Measurements from ENCODE around the gene NMU.

Gene NMU

DNA sequence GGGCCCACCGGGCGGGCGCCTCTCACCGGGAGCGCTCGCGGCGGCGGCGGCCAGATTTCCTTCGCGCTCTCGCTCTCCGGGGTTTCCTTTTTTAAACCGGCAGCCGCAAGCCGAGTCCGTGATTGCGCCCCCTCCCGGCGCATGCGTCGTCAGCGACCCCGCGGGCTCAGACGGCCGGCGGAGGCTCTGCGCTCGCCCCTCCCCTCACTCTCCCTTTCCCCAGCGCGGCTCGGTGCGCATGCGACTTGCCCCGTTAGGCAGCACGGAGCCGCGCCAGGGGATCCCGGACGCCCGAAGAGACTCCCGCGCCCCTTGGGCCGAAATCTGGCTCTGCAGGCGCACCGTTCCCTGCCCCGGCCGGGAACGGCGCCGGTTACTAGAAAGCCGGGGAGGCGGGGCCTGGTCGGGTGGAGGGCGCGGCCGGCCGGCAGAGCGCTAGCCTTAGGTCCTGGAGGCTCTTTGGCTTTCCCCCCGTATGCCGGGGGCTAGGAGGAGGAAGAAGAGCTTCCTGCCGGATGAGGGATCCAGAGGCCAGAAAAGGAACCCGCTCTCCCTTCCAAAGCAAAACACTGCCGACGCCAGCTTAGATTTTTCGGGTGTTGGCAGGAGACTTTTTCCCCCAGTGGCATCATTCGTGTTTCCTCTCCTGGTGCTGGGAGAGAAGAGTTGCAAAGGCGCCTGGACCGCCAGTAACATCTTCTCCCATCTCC is 89.2 kb downstream of the NMU start, which contains the start of gene CLOCK:
Gene CLOCK, minus strand, starts transcription at position 154 of the 710 bp plus-strand sequence. CDS start 64,124 bp downstream, outside the sequence.
- ChIA-PET POLR2A (interaction anchor here (0.6 to 2.4 kb wide), 5 partner anchors 17 to 202 kb away, joined by 3 to 14 read pairs (median 6); partner anchors contain the start of gene TMEM165), CTCF (interaction anchor here (0.6 to 0.7 kb wide), 3 partner anchors 175 to 547 kb away, joined by 3 read pairs; no protein-coding TSS in a partner anchor)
- Histone ChIP-seq H3K9me3 (ENCODE audit: control insufficient read depth, insufficient read depth, low read depth, low read length) (no peaks in the 10 kb centered on the region), H3K27ac (ENCODE audit: extremely low read depth, low read depth, low read length) (peak within 1 kb of the TSS; percentile 84), H3K4me1 (ENCODE audit: control insufficient read depth, insufficient read depth, low read length) (no peaks in the 10 kb centered on the region), H3K4me3 (ENCODE audit: low read depth, low read length) (peak within 1 kb of the TSS; percentile 66), H3K36me3 (ENCODE audit: control insufficient read depth in 2 of 2, insufficient read depth in 1 of 2, low read length in 2 of 2) (no peaks in the 10 kb centered on the region)
- no peak for TF ChIP-seq ZNF394 (tag by site-specific recombination; IDR thresholded peaks at IDR 0.05; ENCODE audit: borderline replicate concordance)
- TF ChIP-seq ZXDB (tag by site-specific recombination; IDR thresholded peaks at IDR 0.05), result peak; percentile 89
- TF ChIP-seq ZNF175 (tag by site-specific recombination; IDR thresholded peaks at IDR 0.05), result no peak
- no peak for TF ChIP-seq GLI2 (tag by site-specific recombination; IDR thresholded peaks at IDR 0.05; ENCODE audit: borderline replicate concordance, low read depth)
- no peak for TF ChIP-seq ZNF37A (tag by site-specific recombination; IDR thresholded peaks at IDR 0.05)
- no peak for TF ChIP-seq TRIM28 (IDR thresholded peaks at IDR 0.05; ENCODE audit: borderline replicate concordance, low read length)
- TF ChIP-seq ZNF140 (tag by site-specific recombination; IDR thresholded peaks at IDR 0.05), result no peak
- no peak for TF ChIP-seq ZBTB1 (tag by site-specific recombination; IDR thresholded peaks at IDR 0.05)
- no peak for TF ChIP-seq BCL11B (tag by site-specific recombination; IDR thresholded peaks at IDR 0.05; ENCODE audit: low read depth)
- TF ChIP-seq ZNF48 (tag by site-specific recombination; IDR thresholded peaks at IDR 0.05), result no peak
- TF ChIP-seq ZBTB48 (tag by site-specific recombination; IDR thresholded peaks at IDR 0.05), result no peak
- peak; percentile 58; the same call in 1 of the 2 replicates for TF ChIP-seq PRDM1 (tag by site-specific recombination; IDR thresholded peaks at IDR 0.05)
- TF ChIP-seq ZNF600 (tag by site-specific recombination; IDR thresholded peaks at IDR 0.05), result peak; percentile 53
- TF ChIP-seq ZNF549 (tag by site-specific recombination; IDR thresholded peaks at IDR 0.05), result no peak
- TF ChIP-seq, protein P1, sequence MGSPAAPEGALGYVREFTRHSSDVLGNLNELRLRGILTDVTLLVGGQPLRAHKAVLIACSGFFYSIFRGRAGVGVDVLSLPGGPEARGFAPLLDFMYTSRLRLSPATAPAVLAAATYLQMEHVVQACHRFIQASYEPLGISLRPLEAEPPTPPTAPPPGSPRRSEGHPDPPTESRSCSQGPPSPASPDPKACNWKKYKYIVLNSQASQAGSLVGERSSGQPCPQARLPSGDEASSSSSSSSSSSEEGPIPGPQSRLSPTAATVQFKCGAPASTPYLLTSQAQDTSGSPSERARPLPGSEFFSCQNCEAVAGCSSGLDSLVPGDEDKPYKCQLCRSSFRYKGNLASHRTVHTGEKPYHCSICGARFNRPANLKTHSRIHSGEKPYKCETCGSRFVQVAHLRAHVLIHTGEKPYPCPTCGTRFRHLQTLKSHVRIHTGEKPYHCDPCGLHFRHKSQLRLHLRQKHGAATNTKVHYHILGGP (tag by site-specific recombination; IDR thresholded peaks at IDR 0.05), result peak; percentile 85
- TF ChIP-seq ZNF558 (tag by site-specific recombination; IDR thresholded peaks at IDR 0.05), result no peak
- TF ChIP-seq, protein P2, sequence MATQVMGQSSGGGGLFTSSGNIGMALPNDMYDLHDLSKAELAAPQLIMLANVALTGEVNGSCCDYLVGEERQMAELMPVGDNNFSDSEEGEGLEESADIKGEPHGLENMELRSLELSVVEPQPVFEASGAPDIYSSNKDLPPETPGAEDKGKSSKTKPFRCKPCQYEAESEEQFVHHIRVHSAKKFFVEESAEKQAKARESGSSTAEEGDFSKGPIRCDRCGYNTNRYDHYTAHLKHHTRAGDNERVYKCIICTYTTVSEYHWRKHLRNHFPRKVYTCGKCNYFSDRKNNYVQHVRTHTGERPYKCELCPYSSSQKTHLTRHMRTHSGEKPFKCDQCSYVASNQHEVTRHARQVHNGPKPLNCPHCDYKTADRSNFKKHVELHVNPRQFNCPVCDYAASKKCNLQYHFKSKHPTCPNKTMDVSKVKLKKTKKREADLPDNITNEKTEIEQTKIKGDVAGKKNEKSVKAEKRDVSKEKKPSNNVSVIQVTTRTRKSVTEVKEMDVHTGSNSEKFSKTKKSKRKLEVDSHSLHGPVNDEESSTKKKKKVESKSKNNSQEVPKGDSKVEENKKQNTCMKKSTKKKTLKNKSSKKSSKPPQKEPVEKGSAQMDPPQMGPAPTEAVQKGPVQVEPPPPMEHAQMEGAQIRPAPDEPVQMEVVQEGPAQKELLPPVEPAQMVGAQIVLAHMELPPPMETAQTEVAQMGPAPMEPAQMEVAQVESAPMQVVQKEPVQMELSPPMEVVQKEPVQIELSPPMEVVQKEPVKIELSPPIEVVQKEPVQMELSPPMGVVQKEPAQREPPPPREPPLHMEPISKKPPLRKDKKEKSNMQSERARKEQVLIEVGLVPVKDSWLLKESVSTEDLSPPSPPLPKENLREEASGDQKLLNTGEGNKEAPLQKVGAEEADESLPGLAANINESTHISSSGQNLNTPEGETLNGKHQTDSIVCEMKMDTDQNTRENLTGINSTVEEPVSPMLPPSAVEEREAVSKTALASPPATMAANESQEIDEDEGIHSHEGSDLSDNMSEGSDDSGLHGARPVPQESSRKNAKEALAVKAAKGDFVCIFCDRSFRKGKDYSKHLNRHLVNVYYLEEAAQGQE (tag by site-specific recombination; IDR thresholded peaks at IDR 0.05), result no peak
- TF ChIP-seq, protein P3, sequence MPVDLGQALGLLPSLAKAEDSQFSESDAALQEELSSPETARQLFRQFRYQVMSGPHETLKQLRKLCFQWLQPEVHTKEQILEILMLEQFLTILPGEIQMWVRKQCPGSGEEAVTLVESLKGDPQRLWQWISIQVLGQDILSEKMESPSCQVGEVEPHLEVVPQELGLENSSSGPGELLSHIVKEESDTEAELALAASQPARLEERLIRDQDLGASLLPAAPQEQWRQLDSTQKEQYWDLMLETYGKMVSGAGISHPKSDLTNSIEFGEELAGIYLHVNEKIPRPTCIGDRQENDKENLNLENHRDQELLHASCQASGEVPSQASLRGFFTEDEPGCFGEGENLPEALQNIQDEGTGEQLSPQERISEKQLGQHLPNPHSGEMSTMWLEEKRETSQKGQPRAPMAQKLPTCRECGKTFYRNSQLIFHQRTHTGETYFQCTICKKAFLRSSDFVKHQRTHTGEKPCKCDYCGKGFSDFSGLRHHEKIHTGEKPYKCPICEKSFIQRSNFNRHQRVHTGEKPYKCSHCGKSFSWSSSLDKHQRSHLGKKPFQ (tag by site-specific recombination; IDR thresholded peaks at IDR 0.05), result no peak
- no peak for TF ChIP-seq ZNF610 (tag by site-specific recombination; IDR thresholded peaks at IDR 0.05; ENCODE audit: borderline replicate concordance)
- peak; percentile 58 for TF ChIP-seq ZIC2 (tag by site-specific recombination; IDR thresholded peaks at IDR 0.05)
- no peak for TF ChIP-seq ZNF202 (tag by site-specific recombination; IDR thresholded peaks at IDR 0.05; ENCODE audit: borderline replicate concordance)
- TF ChIP-seq ZNF555 (tag by site-specific recombination; conservative IDR thresholded peaks at IDR 0.05), result no peak
- 0 out of 2 replicates have a peak, but pooled peaks have one; percentile 19 for TF ChIP-seq SP7 (tag by site-specific recombination; IDR thresholded peaks at IDR 0.05)
- TF ChIP-seq ZBTB7A (tag by site-specific recombination; IDR thresholded peaks at IDR 0.05; ENCODE audit: low read depth), result 0 out of 2 replicates have a peak, but pooled peaks have one; percentile 37
- no peak for TF ChIP-seq ZNF174 (tag by site-specific recombination; IDR thresholded peaks at IDR 0.05)
- no peak for TF ChIP-seq ZNF2 (tag by site-specific recombination; IDR thresholded peaks at IDR 0.05)
- TF ChIP-seq ZNF660 (tag by site-specific recombination; IDR thresholded peaks at IDR 0.05), result peak; percentile 41; the same call in 1 of the 2 replicates
- TF ChIP-seq, protein P4, sequence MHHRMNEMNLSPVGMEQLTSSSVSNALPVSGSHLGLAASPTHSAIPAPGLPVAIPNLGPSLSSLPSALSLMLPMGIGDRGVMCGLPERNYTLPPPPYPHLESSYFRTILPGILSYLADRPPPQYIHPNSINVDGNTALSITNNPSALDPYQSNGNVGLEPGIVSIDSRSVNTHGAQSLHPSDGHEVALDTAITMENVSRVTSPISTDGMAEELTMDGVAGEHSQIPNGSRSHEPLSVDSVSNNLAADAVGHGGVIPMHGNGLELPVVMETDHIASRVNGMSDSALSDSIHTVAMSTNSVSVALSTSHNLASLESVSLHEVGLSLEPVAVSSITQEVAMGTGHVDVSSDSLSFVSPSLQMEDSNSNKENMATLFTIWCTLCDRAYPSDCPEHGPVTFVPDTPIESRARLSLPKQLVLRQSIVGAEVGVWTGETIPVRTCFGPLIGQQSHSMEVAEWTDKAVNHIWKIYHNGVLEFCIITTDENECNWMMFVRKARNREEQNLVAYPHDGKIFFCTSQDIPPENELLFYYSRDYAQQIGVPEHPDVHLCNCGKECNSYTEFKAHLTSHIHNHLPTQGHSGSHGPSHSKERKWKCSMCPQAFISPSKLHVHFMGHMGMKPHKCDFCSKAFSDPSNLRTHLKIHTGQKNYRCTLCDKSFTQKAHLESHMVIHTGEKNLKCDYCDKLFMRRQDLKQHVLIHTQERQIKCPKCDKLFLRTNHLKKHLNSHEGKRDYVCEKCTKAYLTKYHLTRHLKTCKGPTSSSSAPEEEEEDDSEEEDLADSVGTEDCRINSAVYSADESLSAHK (tag by site-specific recombination; IDR thresholded peaks at IDR 0.05), result no peak
- TF ChIP-seq ZNF324 (tag by site-specific recombination; IDR thresholded peaks at IDR 0.05), result 0 out of 2 replicates have a peak, but pooled peaks have one; percentile 8
- TF ChIP-seq ZNF747 (tag by site-specific recombination; IDR thresholded peaks at IDR 0.05), result no peak
